NCI-H1436 treated with DMSO at 0.1 percent for 48 hours (cell line): ENCODE data around the gene EVC.
"Not testable (repeated sequence)": the region's sequence is repeated elsewhere in the genome, so short reads cannot be mapped to it uniquely, and the experiment has no call there.

Source experiments
- DNase-seq: peaks from one replicate; lab custom pipeline; 2025; lab: John Stamatoyannopoulos, UW

EVC gene

GRCh38 chr4:5708449-5709206 is 2.4 kb upstream of the EVC start, which contains the start of gene EVC2:
Gene EVC2, minus strand, starts transcription at chr4:5708559. Its CDS starts 46 bp downstream, at chr4:5708513.
- no peak for DNase-seq

- no peak for DNase-seq
Measured at GRCh38 chr4:5709207-5709575, 1.8 kb upstream of the EVC start.

- DNase-seq = no peak
Measured at GRCh38 chr4:5710065-5710960, 688 bp upstream of the EVC start.

GRCh38 chr4:5711479-5712184 is 631 bp downstream of the EVC start:
- no peak for DNase-seq

GRCh38 chr4:5712517-5712916 is 1.5 kb downstream of the EVC start:
- DNase-seq = no peak

GRCh38 chr4:5712931-5713330 is 1.9 kb downstream of the EVC start:
- no peak for DNase-seq

- no peak for DNase-seq
Measured at GRCh38 chr4:5713861-5714260, 2.9 kb downstream of the EVC start.

GRCh38 chr4:5715357-5715756 is 4.4 kb downstream of the EVC start:
- no peak for DNase-seq

- DNase-seq = no peak
Measured at GRCh38 chr4:5716391-5716790, 5.4 kb downstream of the EVC start.

- DNase-seq = no peak
Measured at GRCh38 chr4:5717449-5718158, 6.6 kb downstream of the EVC start.

GRCh38 chr4:5718411-5718810 is 7.4 kb downstream of the EVC start:
- no peak for DNase-seq

- DNase-seq = no peak
Measured at GRCh38 chr4:5719350-5720055, 8.5 kb downstream of the EVC start.

- DNase-seq = no peak
Measured at GRCh38 chr4:5720157-5720850, 9.3 kb downstream of the EVC start.

- DNase-seq = no peak
Measured at GRCh38 chr4:5720980-5721379, 10.0 kb downstream of the EVC start.

- no peak for DNase-seq
Measured at GRCh38 chr4:5721923-5722322, 10.9 kb downstream of the EVC start.

- DNase-seq = no peak
Measured at GRCh38 chr4:5722328-5722727, 11.3 kb downstream of the EVC start.

GRCh38 chr4:5724377-5724776 is 13.4 kb downstream of the EVC start:
- no peak for DNase-seq

- not testable (repeated sequence) for DNase-seq
Measured at GRCh38 chr4:5728412-5728811, 17.4 kb downstream of the EVC start.

GRCh38 chr4:5730436-5730835 is 19.4 kb downstream of the EVC start:
- DNase-seq = no peak
